A549 treated with GW870086 at 1 μM for 4 hours (cell line): ENCODE measurements around the gene ZFP3. TPM values are rescaled to one million over a fixed set of nuclear protein-coding genes. Genes with fewer than 3 reads are reported as not detected.

Experiments
- total RNA-seq: library from RNA; stranded (reverse); fragments of 200-300 nt; extraction: Qiagen RNA extraction; gene quantifications from 5 replicates; pipeline ENCODE4 v1.2.3, GENCODE V29; 2022; ENCODE audit warnings: low read depth

ZFP3 gene
- 0.69 to 1.3 TPM (median 1.0 TPM) in 5 replicates for total RNA-seq

GRCh38 chr17:5078106-5079028 lies at the start of gene ZFP3:
TSS of gene ZFP3 (plus strand) at chr17:5078467. CDS start at chr17:5091505, 13,038 bp downstream.

GRCh38 chr17:5035315-5035714 lies 43.0 kb upstream of the ZFP3 start, which contains the start of gene SLC52A1:
TSS of gene SLC52A1 (minus strand) at chr17:5035426. CDS start at chr17:5034606, 820 bp downstream.

GRCh38 chr17:5111402-5112204 lies 33.3 kb downstream of the ZFP3 start, which contains the start of gene ZNF232:
TSS of gene ZNF232 (minus strand) at chr17:5111878. CDS start at chr17:5111822, 56 bp downstream.

GRCh38 chr17:5115673-5116651 lies 37.7 kb downstream of the ZFP3 start, which contains the start of gene USP6:
TSS of gene USP6 (plus strand) at chr17:5116032. CDS start at chr17:5130368, 14,336 bp downstream.

Other genes with a start within 250 kb of the ZFP3 start
- gene MINK1, start 245.1 kb upstream of the ZFP3 start, total RNA-seq, result 46.7 to 62.8 TPM (median 57.8 TPM) in 5 replicates
- gene C17orf107, start 178.9 kb upstream of the ZFP3 start, total RNA-seq, result 0.18 to 0.49 TPM (median 0.34 TPM) in 5 replicates
- gene CHRNE, start 175.4 kb upstream of the ZFP3 start, total RNA-seq, result 0.07 to 0.17 TPM in 2 of 5 replicates, not detected in the others
- gene GP1BA, start 146.2 kb upstream of the ZFP3 start, total RNA-seq, result not detected in 5 replicates
- gene SLC25A11, start 138.4 kb upstream of the ZFP3 start, total RNA-seq, result 50.9 to 71.7 TPM (median 70.1 TPM) in 5 replicates
- 94.8 to 138 TPM (median 119 TPM) in 5 replicates for gene RNF167, start 138.2 kb upstream of the ZFP3 start, total RNA-seq
- 2,657 to 2,903 TPM (median 2,762 TPM) in 5 replicates for gene PFN1, start 129.9 kb upstream of the ZFP3 start, total RNA-seq
- gene ENO3, start 127.3 kb upstream of the ZFP3 start, total RNA-seq, result 44.1 to 52.1 TPM (median 45.5 TPM) in 5 replicates
- gene SPAG7, start 110.7 kb upstream of the ZFP3 start, total RNA-seq, result 67.2 to 82.1 TPM (median 69.6 TPM) in 5 replicates
- 28.3 to 35.1 TPM (median 32.7 TPM) in 5 replicates for gene CAMTA2, start 90.8 kb upstream of the ZFP3 start, total RNA-seq
- gene INCA1, start 80.9 kb upstream of the ZFP3 start, total RNA-seq, result 1.1 to 1.9 TPM (median 1.6 TPM) in 5 replicates
- gene KIF1C, start 80.5 kb upstream of the ZFP3 start, total RNA-seq, result 96.7 to 125 TPM (median 115 TPM) in 5 replicates
- gene SLC52A1, start 43.0 kb upstream of the ZFP3 start, total RNA-seq, result 0.42 to 1.0 TPM (median 0.70 TPM) in 5 replicates
- 3.5 to 4.6 TPM (median 4.2 TPM) in 5 replicates for gene ZNF232, start 33.4 kb downstream of the ZFP3 start, total RNA-seq
- 0.02 to 0.05 TPM (median 0.02 TPM) in 3 of 5 replicates, not detected in the others for gene USP6, start 37.6 kb downstream of the ZFP3 start, total RNA-seq
- gene ZNF594, start 113.4 kb downstream of the ZFP3 start, total RNA-seq, result 0.99 to 1.7 TPM (median 1.5 TPM) in 5 replicates
- not detected in 5 replicates for gene SCIMP, start 156.4 kb downstream of the ZFP3 start, total RNA-seq
- 39.4 to 43.6 TPM (median 40.7 TPM) in 5 replicates for gene RABEP1, start 203.8 kb downstream of the ZFP3 start, total RNA-seq